DND-41 (cell line): ENCODE data around the gene CEP63.

Source experiments
- ATAC-seq: fragments of 200-7000 bp; cut with Tn5 transposase; 3 replicates; pipeline ENCODE4 v1.9.1; 2021; ENCODE audit warnings: low read depth; ENCODE audit not compliant: insufficient read depth
- DNase-seq: peaks from one replicate; pipeline ENCODE4 v3.0.0-alpha.2; 2020
- H2AFZ ChIP-seq: 2 replicates; pipeline ENCODE4 v1.6.0; 2012; ENCODE audit warnings: low read depth, low read length
- H3K27ac ChIP-seq: 2 replicates; pipeline ENCODE4 v1.5.1; 2012; ENCODE audit warnings: low read length, inconsistent platforms
- H3K27me3 ChIP-seq: fragments of 200-600 bp; sonication (generic); 2 replicates; pipeline ENCODE4 v1.6.0; 2012; ENCODE audit warnings: low read length, mild to moderate bottlenecking, inconsistent platforms; ENCODE audit not compliant: insufficient read depth, poor library complexity
- H3K36me3 ChIP-seq: 2 replicates; pipeline ENCODE4 v1.5.1; 2012; ENCODE audit warnings: low read length, inconsistent platforms; ENCODE audit not compliant: insufficient read depth
- H3K4me1 ChIP-seq: 2 replicates; pipeline ENCODE4 v1.5.1; 2012; ENCODE audit warnings: mild to moderate bottlenecking, low read length; ENCODE audit not compliant: insufficient read depth
- H3K4me2 ChIP-seq: 2 replicates; pipeline ENCODE4 v1.6.0; 2012; ENCODE audit warnings: mild to moderate bottlenecking, moderate library complexity, low read length, inconsistent platforms; ENCODE audit not compliant: insufficient read depth
- H3K4me3 ChIP-seq, 2 experiments: fragments of 200-600 bp in 1 of 2; shearing (Covaris generic) in 1 of 2; 2 replicates each; pipeline ENCODE4 v1.5.1; 2012 to 2016; ENCODE audit warnings: inconsistent platforms in 2 of 2, low read length in 2 of 2, mild to moderate bottlenecking in 2 of 2, low read depth in 1 of 2, moderate library complexity in 1 of 2
- H3K79me2 ChIP-seq: 2 replicates; pipeline ENCODE4 v1.6.0; 2012; ENCODE audit warnings: low read length, inconsistent platforms; ENCODE audit not compliant: insufficient read depth
- H3K9ac ChIP-seq: 2 replicates; pipeline ENCODE4 v1.6.0; 2012; ENCODE audit warnings: low read depth, mild to moderate bottlenecking, inconsistent platforms, low read length, moderate library complexity
- H3K9me3 ChIP-seq: 2 replicates; pipeline ENCODE4 v1.5.1; 2012; ENCODE audit warnings: low read length, moderate library complexity, mild to moderate bottlenecking, inconsistent platforms; ENCODE audit not compliant: insufficient read depth, severe bottlenecking
- H4K20me1 ChIP-seq: 2 replicates; pipeline ENCODE4 v1.6.0; 2012; ENCODE audit warnings: low read length; ENCODE audit not compliant: insufficient read depth
- CTCF ChIP-seq: IDR thresholded peaks from 2 replicates; pipeline ENCODE4 v1.5.1; 2012; ENCODE audit warnings: borderline replicate concordance, low read length, moderate library complexity, mild to moderate bottlenecking; ENCODE audit not compliant: poor library complexity, severe bottlenecking; ENCODE audit errors: extremely low read depth
- EZH2 ChIP-seq: IDR thresholded peaks from 3 replicates; pipeline ENCODE4 v1.6.1; 2012; ENCODE audit warnings: borderline replicate concordance, low read depth, mild to moderate bottlenecking, moderate library complexity, low read length, inconsistent platforms; ENCODE audit not compliant: severe bottlenecking

CEP63 gene

DNA sequence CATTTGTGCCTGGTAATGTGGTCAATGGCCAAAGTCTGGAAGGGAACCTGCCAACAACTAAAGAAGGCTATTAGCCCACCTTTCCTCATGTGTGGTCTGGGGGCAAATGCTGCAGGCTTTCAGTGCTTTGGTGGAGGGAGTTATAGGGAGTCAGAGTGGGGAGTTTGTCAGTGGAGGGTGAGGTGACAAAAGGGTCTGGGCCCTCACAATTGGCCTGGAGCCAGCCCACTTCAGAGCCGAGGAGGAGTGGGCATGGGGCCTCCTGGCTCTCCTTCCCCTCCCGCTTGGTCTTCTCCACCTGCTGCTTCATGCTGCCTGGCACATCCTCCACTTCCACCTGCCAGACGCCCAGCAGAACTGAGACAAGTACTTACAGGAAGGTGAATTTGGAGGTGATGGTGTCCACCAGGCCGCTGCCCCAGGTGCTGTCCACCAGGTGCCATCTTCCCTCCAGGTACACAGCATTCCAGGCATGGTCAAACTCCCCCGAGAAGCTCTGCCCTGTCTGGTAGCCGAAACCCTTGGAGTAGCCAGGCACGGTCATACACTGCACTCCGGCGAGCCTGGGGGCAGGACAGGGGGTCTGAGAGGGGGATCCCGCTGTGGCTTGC, 124.1 kb downstream of the CEP63 start:
- H4K20me1 ChIP-seq = no peaks in the 10 kb centered on the region
- ATAC-seq (no peak), DNase-seq (no peak)
- H3K36me3 ChIP-seq = no peaks in the 10 kb centered on the region
- no peak overlapping the region for H3K27ac ChIP-seq
- peaks cover 8% of the 10 kb centered on the region for H3K27me3 ChIP-seq
- H3K9me3 ChIP-seq = no peaks in the 10 kb centered on the region
- no peaks in the 10 kb centered on the region for H3K79me2 ChIP-seq
- no peak overlapping the region for H2AFZ ChIP-seq
- H3K4me2 ChIP-seq = no peak overlapping the region
- H3K4me1 ChIP-seq = no peaks in the 10 kb centered on the region
- no peak overlapping the region for H3K9ac ChIP-seq
- no peak overlapping the region for H3K4me3 ChIP-seq
- TF ChIP-seq EZH2 = no peak
- no peak for TF ChIP-seq CTCF

DNA sequence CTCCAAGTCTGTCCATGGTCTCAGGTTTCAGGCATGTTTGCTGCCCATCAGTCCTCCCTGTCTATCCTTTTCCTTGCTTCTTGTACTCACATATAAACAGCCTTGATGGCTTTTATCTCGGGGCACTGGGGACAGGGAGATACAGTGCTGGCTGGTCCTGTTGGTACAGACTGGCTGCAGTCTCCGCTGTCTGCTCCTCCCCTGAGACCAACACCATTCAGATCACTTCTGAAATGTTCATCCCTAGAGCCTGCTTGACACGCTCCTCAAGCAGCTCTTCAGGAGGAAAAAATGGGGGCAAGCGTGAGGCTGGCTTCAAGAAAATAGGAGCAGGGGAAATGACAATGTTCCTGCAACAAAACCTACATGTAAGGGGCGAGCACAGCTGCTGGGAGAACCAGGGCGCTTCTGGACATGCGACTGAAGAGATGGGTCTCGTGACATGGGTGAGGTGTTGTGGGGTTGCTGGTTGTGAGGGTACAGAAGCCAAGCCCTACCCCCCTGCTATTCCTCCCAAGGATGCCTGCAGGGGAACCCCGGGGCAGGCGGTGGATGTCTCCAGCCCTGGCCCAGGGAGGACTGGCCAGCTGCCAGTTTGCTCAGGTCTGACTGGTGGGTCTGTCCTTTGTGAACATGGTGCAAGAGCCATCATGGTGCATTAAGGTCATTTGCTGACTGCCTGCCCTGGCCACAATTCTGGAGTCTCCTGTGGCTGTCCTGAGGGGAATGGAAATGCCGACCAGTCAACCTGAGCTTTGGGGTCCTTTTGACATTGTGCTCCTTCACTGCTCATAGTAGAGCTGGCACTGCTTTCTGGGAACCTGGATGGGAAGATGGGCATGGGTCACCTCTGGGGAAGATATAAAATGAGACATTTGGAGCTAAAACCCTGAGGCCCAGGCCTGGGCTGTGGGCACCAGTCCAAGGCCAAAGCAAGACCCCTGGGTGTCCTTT, 124.9 kb downstream of the CEP63 start:
- Histone ChIP-seq H4K20me1 (no peaks in the 10 kb centered on the region), H3K36me3 (no peaks in the 10 kb centered on the region), H3K4me3 (no peak overlapping the region), H3K9ac (no peak overlapping the region), H3K27me3 (peaks cover 8% of the 10 kb centered on the region), H3K4me2 (no peak overlapping the region), H3K27ac (no peak overlapping the region), H3K9me3 (no peaks in the 10 kb centered on the region), H3K79me2 (no peaks in the 10 kb centered on the region), H2AFZ (no peak overlapping the region), H3K4me1 (no peaks in the 10 kb centered on the region)
- DNase-seq (no peak), ATAC-seq (no peak)
- TF ChIP-seq EZH2 (no peak), CTCF (no peak)

DNA sequence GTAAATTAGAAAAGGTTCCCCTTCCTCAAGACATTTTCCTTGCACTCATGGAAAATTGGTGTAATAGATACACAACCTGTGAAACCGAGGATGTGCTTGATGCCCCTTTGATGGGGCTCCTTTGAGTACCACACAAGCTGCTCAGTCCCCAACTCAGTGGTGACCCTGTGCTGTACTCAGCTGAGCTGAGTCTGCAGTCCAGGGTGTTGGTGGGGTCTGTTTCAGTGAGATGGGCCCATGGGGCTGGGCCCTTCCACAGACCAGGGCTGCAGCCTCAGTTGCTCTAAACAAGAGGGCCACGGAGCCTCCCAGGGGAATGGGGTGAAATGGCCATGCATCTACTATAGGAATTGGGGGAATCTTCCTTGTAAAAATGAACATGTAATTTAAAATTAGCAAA, 125.7 kb downstream of the CEP63 start:
- H3K9ac ChIP-seq = no peak overlapping the region
- DNase-seq (no peak), ATAC-seq (no peak)
- H3K4me3 ChIP-seq = no peak overlapping the region
- no peak overlapping the region for H3K4me2 ChIP-seq
- H3K9me3 ChIP-seq = no peaks in the 10 kb centered on the region
- no peak for TF ChIP-seq CTCF
- no peak for TF ChIP-seq EZH2
- no peaks in the 10 kb centered on the region for H3K36me3 ChIP-seq
- H2AFZ ChIP-seq = no peak overlapping the region
- H3K4me1 ChIP-seq = no peaks in the 10 kb centered on the region
- no peaks in the 10 kb centered on the region for H4K20me1 ChIP-seq
- H3K27ac ChIP-seq = no peak overlapping the region
- H3K79me2 ChIP-seq = no peaks in the 10 kb centered on the region
- H3K27me3 ChIP-seq = peaks cover 8% of the 10 kb centered on the region
